Gastrocnemius medialis (tissue), 4 donors: ENCODE results near the gene RNF19B.

Experiments used
- CTCF ChIP-seq, 5 experiments: fragments of 450-650 bp in 3 of 5; fragments of 200-600 bp in 2 of 5; sonication (generic) in 2 of 5; IDR thresholded peaks in 4 of 5; conservative IDR thresholded peaks in 1 of 5; 1 replicate in 4 of 5; 2 replicates in 1 of 5; pipeline ENCODE4 v1.5.1; 2016 to 2019; ENCODE audit warnings: antibody characterized with exemption in 5 of 5, mild to moderate bottlenecking in 3 of 5, moderate library complexity in 3 of 5
- POLR2A ChIP-seq, 2 donors: fragments of 450-650 bp; IDR thresholded peaks; one replicate each; pipeline ENCODE4 v1.6.1; 2017; ENCODE audit warnings: antibody characterized with exemption in 2 of 2, mild to moderate bottlenecking in 2 of 2, moderate library complexity in 2 of 2

- TF ChIP-seq CTCF (IDR thresholded peaks at IDR 0.05 in 4 of 5, conservative IDR thresholded peaks at IDR 0.05 in 1 of 5) (no peak), POLR2A (IDR thresholded peaks at IDR 0.05) (no peak)
These were observed 49.2 kb upstream of the RNF19B start for GRCh38 chr1:33013791-33014190.
